Spleen (tissue), 11 donors: ENCODE measurements around the gene CDKL1. TPM values are rescaled to one million over a fixed set of nuclear protein-coding genes. Genes with fewer than 3 reads are reported as not detected.
"Not testable (repeated sequence)": the region's sequence is repeated elsewhere in the genome, so short reads cannot be mapped to it uniquely, and the experiment has no call there.

Source experiments
- DNase-seq: peaks from one replicate; pipeline ENCODE4 v3.0.0-alpha.2; 2020
- H3K27ac ChIP-seq, 8 donors: fragments of 200-600 bp; sonication (generic) in 7 of 8; 1 replicate in 4 of 8; 2 replicates in 4 of 8; pipeline versions ENCODE4 v1.5.0 to v1.8.0; 2016 to 2021; ENCODE audit warnings: inconsistent platforms in 4 of 8, mild to moderate bottlenecking in 4 of 8, moderate library complexity in 1 of 8
- H3K27me3 ChIP-seq, 7 donors: fragments of 200-600 bp; sonication (generic) in 6 of 7; replicated peaks in 1 of 7; 1 replicate in 4 of 7; 2 replicates in 3 of 7; pipeline versions ENCODE4 v1.5.0 to v1.8.0; 2016 to 2021; ENCODE audit warnings: inconsistent platforms in 3 of 7, mild to moderate bottlenecking in 1 of 7
- H3K36me3 ChIP-seq, 6 donors: fragments of 200-600 bp; sonication (generic) in 5 of 6; 1 replicate in 4 of 6; 2 replicates in 2 of 6; pipeline versions ENCODE4 v1.5.0 to v1.8.0; 2016 to 2021; ENCODE audit warnings: inconsistent platforms in 2 of 6
- H3K4me1 ChIP-seq, 6 donors: fragments of 200-600 bp; sonication (generic) in 5 of 6; 1 replicate in 3 of 6; 2 replicates in 3 of 6; pipeline versions ENCODE4 v1.5.0 to v1.8.0; 2016 to 2021; ENCODE audit warnings: inconsistent platforms in 3 of 6
- H3K4me3 ChIP-seq, 8 donors: fragments of 200-600 bp; sonication (generic) in 7 of 8; 1 replicate in 4 of 8; 2 replicates in 4 of 8; pipeline versions ENCODE4 v1.5.0 to v1.8.0; 2016 to 2021; ENCODE audit warnings: inconsistent platforms in 4 of 8, mild to moderate bottlenecking in 4 of 8, moderate library complexity in 2 of 8
- H3K9me3 ChIP-seq, 8 donors: fragments of 200-600 bp; sonication (generic) in 7 of 8; 1 replicate in 4 of 8; 2 replicates in 4 of 8; pipeline versions ENCODE4 v1.5.0 to v1.8.0; 2016 to 2021; ENCODE audit warnings: inconsistent platforms in 4 of 8
- POLR2A ChIP-seq, 3 donors: fragments of 450-650 bp; IDR thresholded peaks; one replicate each; pipeline ENCODE4 v1.5.1; 2017; ENCODE audit warnings: antibody characterized with exemption in 3 of 3, mild to moderate bottlenecking in 1 of 3
- POLR2AphosphoS5 ChIP-seq, 3 donors: sonication (generic); formaldehyde crosslinking; IDR thresholded peaks; one replicate each; pipeline ENCODE4 v1.5.1; 2017; ENCODE audit warnings: antibody characterized with exemption in 3 of 3
- WGBS, 5 donors: extraction: QIAGEN DNeasy Blood & Tissue Kit in 3 of 5; methylation state at CpG; one replicate each; pipeline versions ENCODE4 v1.1.5 to v1.1.7; 2013 to 2018; 5-methylcytosine and 5-hydroxymethylcytosine counted together
- intact Hi-C: fragments of 100-400 bp; cut with DNase I; formaldehyde crosslinking; loops from one replicate; pipeline ENCODE4 v1.15.0; 2023; ENCODE audit warnings: low total_unique reads
- polyA plus RNA-seq, 3 donors: library from polyadenylated mRNA; stranded (reverse); fragments of 200-250 nt; gene quantifications; one replicate each; pipeline ENCODE4 v1.2.1, GENCODE V29; 2013
- total RNA-seq, 7 donors: library from RNA; depleted of rRNA in 3 of 7; stranded (reverse); fragments of >200 nt in 3 of 7; fragmentation: NEBNext Ultra II Directional in 4 of 7; extraction: Animal tissue kit (Norgen Biotek cat#: 25700) in 4 of 7; gene quantifications; one replicate each; pipeline versions ENCODE4 v1.1.0 to v1.2.1, GENCODE V29; 2016 to 2021
- TF ChIP-seq, protein P1 (sequence below), 11 experiments: fragments of 200-600 bp in 7 of 11; fragments of 450-650 bp in 4 of 11; sonication (generic) in 4 of 11; IDR thresholded peaks in 8 of 11; conservative IDR thresholded peaks in 3 of 11; 1 replicate in 7 of 11; 2 replicates in 4 of 11; pipeline versions ENCODE4 v1.4.0 to v1.8.0; 2016 to 2021; ENCODE audit warnings: antibody characterized with exemption in 11 of 11, inconsistent platforms in 4 of 11, mild to moderate bottlenecking in 1 of 11
- donor health status: healthy with polysubstance abuse.
- donor health status: DM: no; HTN: no; CAD: no; lungs with moderate emphysema.
- donor health status: DM: no; HTN: no; CAD: no.
- donor health status: Bipolar disorder and iron deficiency.
- donor health status: healthy.
- donor health status: DM: no; HTN: no; CAD: no.
- donor health status: DM: yes; HTN: yes; CAD: no.

The CDKL1 gene
- total and polyA plus RNA-seq, 10 donors, result 1.7 to 310 (median 17.6) TPM

DNA sequence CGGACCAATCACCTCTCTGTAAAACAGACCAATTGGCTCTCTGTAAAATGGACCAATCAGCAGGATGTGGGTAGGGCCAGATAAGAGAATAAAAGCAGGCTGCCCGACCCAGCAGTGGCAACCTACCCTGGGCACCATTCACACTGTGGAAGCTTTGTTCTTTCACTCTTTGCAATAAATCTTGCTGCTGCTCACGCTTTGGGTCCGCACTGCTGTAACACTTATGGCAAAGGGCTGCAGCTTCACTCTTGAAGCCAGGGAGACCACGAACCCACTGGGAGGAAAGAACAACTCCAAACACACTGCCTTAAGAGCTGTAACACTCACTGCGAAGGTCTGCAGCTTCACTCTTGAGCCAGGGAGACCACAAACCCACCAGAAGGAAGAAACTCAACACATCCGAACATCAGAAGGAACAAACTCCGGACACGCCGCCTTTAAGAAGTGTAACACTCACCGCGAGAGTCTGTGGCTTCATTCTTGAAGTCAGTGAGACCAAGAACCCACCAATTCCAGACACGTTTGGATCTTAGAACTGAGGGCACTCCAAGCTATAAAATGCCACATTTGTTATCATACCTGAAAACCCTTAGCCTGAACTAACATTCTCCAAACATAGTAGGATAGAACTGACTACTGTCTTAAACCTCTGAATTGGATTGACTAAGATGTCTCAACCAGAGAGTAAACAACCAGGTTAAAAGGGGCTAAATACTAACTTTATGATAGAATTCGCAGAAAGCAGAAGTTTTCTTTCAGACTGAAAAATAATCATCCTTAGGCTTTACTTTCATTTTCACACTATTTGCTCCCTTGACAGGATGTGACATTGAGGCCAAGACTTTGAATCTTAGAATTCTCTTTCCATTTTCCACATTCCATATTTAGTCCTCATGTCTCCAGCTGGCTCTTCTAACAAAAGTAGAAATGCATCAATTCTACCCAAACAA is 33.6 kb downstream of the CDKL1 start:
- peak overlapping the region; percentile 6 to 71 (median 36) for H3K4me3 ChIP-seq
- peaks cover 0 to 10% (median 1%) of the 10 kb centered on the region in 6 donors for H3K36me3 ChIP-seq
- no peaks in the 10 kb centered on the region for H3K27me3 ChIP-seq
- H3K4me1 ChIP-seq, result peaks cover 11 to 61% (median 37%) of the 10 kb centered on the region in 6 donors
- no peaks in the 10 kb centered on the region for H3K9me3 ChIP-seq
- intact Hi-C loops, result no loop called here
- TF ChIP-seq POLR2A (IDR thresholded peaks at IDR 0.05), result no peak
- peak in 2 of 3 donors; percentile 39 to 80 for TF ChIP-seq POLR2AphosphoS5 (IDR thresholded peaks at IDR 0.05)
- TF ChIP-seq, protein P1, sequence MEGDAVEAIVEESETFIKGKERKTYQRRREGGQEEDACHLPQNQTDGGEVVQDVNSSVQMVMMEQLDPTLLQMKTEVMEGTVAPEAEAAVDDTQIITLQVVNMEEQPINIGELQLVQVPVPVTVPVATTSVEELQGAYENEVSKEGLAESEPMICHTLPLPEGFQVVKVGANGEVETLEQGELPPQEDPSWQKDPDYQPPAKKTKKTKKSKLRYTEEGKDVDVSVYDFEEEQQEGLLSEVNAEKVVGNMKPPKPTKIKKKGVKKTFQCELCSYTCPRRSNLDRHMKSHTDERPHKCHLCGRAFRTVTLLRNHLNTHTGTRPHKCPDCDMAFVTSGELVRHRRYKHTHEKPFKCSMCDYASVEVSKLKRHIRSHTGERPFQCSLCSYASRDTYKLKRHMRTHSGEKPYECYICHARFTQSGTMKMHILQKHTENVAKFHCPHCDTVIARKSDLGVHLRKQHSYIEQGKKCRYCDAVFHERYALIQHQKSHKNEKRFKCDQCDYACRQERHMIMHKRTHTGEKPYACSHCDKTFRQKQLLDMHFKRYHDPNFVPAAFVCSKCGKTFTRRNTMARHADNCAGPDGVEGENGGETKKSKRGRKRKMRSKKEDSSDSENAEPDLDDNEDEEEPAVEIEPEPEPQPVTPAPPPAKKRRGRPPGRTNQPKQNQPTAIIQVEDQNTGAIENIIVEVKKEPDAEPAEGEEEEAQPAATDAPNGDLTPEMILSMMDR (IDR thresholded peaks at IDR 0.05 in 8 of 11, conservative IDR thresholded peaks at IDR 0.05 in 3 of 11), result no peak
- peak overlapping the region; percentile 70 to 94 (median 86) for H3K27ac ChIP-seq
- peak; percentile 74 for DNase-seq
- 29 to 44% (median 33%) methylated on average over 14 of the region's 14 CpGs for WGBS, 5 donors

GRCh38 chr14:50361473-50362403 is 34.9 kb downstream of the CDKL1 start:
- peak overlapping the region in 3 of 8 donors; percentile 84 to 94 (median 89) for H3K27ac ChIP-seq
- 96 to 99% (median 97%) methylated on average over 14 to 36 of the region's 36 CpGs for WGBS, 5 donors
- intact Hi-C loops, H3K4me3 ChIP-seq, H3K27me3 ChIP-seq, H3K9me3 ChIP-seq: not testable (repeated sequence)
- peaks cover 11 to 57% (median 38%) of the 10 kb centered on the region in 6 donors for H3K4me1 ChIP-seq
- DNase-seq, result peak; percentile 77
- H3K36me3 ChIP-seq, result peaks cover 0 to 22% (median 7%) of the 10 kb centered on the region in 6 donors

DNA sequence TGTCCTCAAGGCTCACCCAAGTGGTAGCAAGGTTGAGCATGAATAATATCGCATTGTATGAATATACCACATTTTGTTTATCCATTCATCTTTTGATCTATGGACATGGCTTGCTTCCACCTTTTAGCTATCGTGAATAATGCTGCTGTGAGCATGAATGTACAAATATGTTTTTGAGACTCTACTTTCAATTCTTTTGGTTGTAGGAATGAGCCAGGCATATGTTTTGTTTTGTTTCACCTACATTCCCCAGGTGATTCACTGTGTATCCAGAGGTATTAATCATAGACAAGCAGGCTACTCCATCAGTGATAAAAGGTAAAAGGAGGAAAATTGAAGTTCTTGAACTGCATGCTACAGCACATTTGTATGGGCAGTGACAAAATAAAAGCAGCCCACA is 35.8 kb downstream of the CDKL1 start:
- Histone ChIP-seq H3K36me3 (peaks cover 0 to 30% (median 7%) of the 10 kb centered on the region in 6 donors), H3K27me3 (no peaks in the 10 kb centered on the region), H3K4me3 (no peak overlapping the region), H3K4me1 (peaks cover 11 to 48% (median 30%) of the 10 kb centered on the region in 6 donors), H3K27ac (no peak overlapping the region), H3K9me3 (no peaks in the 10 kb centered on the region)
- TF ChIP-seq POLR2AphosphoS5 (IDR thresholded peaks at IDR 0.05) (no peak), POLR2A (IDR thresholded peaks at IDR 0.05) (no peak)
- TF ChIP-seq, protein P1 (IDR thresholded peaks at IDR 0.05 in 8 of 11, conservative IDR thresholded peaks at IDR 0.05 in 3 of 11), result no peak
- 94 to 98% (median 96%) methylated on average over 2 of the region's 2 CpGs for WGBS, 5 donors
- intact Hi-C loops, result no loop called here
- DNase-seq, result no peak

DNA sequence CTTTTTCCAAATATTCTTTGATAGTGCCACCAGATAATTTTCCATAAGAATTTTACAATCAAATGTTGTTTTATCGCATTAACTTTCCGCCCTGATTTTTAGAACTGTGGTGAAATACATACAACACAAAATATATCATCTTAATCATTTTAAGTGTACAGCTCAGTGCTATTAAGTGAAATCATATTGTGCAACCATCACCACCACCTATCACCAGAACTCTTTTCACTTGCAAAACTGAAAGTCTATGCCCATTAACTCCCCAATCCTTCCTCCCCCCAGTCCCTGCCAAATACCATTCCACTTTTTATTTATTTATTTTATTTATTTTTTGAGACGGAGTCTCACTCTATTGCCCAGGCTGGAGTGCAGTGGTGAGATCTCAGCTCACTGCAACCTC is 36.6 kb downstream of the CDKL1 start:
- intact Hi-C loops, result no loop called here
- no peak for DNase-seq
- 91 to 98% (median 97%) methylated on average over 3 of the region's 3 CpGs for WGBS, 5 donors

More for the DNA sequence above, 36.6 kb downstream of the CDKL1 start:
- H3K9me3 ChIP-seq, result no peaks in the 10 kb centered on the region
- H3K36me3 ChIP-seq, result peaks cover 0 to 32% (median 7%) of the 10 kb centered on the region in 6 donors
- no peak overlapping the region for H3K4me3 ChIP-seq
- no peak for TF ChIP-seq POLR2AphosphoS5 (IDR thresholded peaks at IDR 0.05)
- H3K4me1 ChIP-seq, result peaks cover 11 to 40% (median 26%) of the 10 kb centered on the region in 6 donors
- no peaks in the 10 kb centered on the region for H3K27me3 ChIP-seq
- no peak overlapping the region for H3K27ac ChIP-seq
